Activated T-cell treated with anti-CD3 and anti-CD28 coated beads, Interleukin-2, amount 50 U/mL, for 72 hours (primary cell): Measurements from ENCODE around the gene CYTH1. TPM values are rescaled to one million over a fixed set of nuclear protein-coding genes. Genes with fewer than 3 reads are reported as not detected.

Experiments used
- ATAC-seq, 2 donors: fragments of 150-1000 bp; cut with Tn5 transposase; replicated peaks in 1 of 2; 2 replicates each; pipeline ENCODE4 v1.10.0; 2021; ENCODE audit warnings: moderate library complexity in 2 of 2, mild to moderate bottlenecking in 1 of 2
- DNase-seq, 2 donors: peaks; one replicate each; pipeline ENCODE4 v3.0.0; 2021 to 2022; ENCODE audit warnings: mixed read lengths in 1 of 2
- H3K27ac Mint-ChIP-seq: one replicate; pipeline ENCODE4 v1.8.0; 2022; ENCODE audit warnings: mild to moderate bottlenecking, moderate library complexity, mixed read lengths
- H3K27me3 Mint-ChIP-seq: one replicate; pipeline ENCODE4 v1.8.0; 2022; ENCODE audit warnings: low read depth, mixed read lengths
- H3K36me3 Mint-ChIP-seq, 2 donors: one replicate each; pipeline ENCODE4 v1.8.0; 2022; ENCODE audit warnings: mixed read lengths in 2 of 2, mild to moderate bottlenecking in 1 of 2; ENCODE audit not compliant: insufficient read depth in 2 of 2
- H3K4me1 Mint-ChIP-seq: one replicate; pipeline ENCODE4 v1.8.0; 2022; ENCODE audit warnings: low read depth, mixed read lengths
- H3K4me3 Mint-ChIP-seq, 2 donors: one replicate each; pipeline ENCODE4 v1.8.0; 2022; ENCODE audit warnings: mild to moderate bottlenecking in 2 of 2, mixed read lengths in 2 of 2, moderate library complexity in 2 of 2
- H3K9me3 Mint-ChIP-seq, 2 donors: one replicate each; pipeline ENCODE4 v1.8.0; 2022; ENCODE audit warnings: mixed read lengths in 2 of 2
- total RNA-seq, 2 donors: library from RNA; stranded (reverse); gene quantifications; one replicate each; pipeline ENCODE4 v1.2.3, GENCODE V29; 2022

The CYTH1 gene
- total RNA-seq, 2 donors from 2014 or later: 163 to 204 TPM

DNA sequence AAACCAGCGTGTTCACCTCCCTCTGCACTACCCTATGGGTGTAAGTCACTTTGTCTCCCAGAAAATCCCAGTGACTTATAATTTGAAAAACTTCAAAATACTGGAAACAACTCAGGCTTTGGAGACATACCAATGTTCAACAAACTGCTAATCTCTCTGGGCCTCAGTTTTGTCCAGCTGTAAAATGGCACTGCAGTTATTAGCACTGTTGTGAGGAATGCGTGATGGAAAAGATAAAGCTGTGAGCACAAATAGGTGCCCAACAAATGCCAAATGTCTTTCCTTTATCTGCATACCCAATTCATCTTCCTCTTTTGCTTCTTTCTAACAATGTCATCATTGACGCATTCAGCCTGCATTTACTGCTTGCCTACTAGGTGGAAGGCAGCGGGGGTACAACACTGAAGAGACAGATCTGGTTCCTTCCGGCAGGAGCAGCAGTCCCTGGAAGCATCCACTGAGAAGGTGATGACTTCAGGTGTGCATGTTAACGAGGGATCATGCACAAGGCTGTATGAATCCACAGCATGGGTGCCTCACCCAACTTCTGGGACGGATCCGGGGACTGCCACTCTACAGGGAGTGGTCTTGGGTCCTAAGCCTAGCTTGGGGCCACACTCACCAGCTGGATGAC lies 63.4 kb downstream of the CYTH1 start:
- peak overlapping the region; percentile 95 for H3K27ac Mint-ChIP-seq
- H3K27me3 Mint-ChIP-seq: no peaks in the 10 kb centered on the region
- no peaks in the 10 kb centered on the region for H3K36me3 Mint-ChIP-seq
- peak overlapping the region; percentile 59 to 70 for H3K4me3 Mint-ChIP-seq
- ATAC-seq: no peak
- H3K9me3 Mint-ChIP-seq: no peaks in the 10 kb centered on the region
- H3K4me1 Mint-ChIP-seq: peaks cover 98% of the 10 kb centered on the region
- no peak for DNase-seq

DNA sequence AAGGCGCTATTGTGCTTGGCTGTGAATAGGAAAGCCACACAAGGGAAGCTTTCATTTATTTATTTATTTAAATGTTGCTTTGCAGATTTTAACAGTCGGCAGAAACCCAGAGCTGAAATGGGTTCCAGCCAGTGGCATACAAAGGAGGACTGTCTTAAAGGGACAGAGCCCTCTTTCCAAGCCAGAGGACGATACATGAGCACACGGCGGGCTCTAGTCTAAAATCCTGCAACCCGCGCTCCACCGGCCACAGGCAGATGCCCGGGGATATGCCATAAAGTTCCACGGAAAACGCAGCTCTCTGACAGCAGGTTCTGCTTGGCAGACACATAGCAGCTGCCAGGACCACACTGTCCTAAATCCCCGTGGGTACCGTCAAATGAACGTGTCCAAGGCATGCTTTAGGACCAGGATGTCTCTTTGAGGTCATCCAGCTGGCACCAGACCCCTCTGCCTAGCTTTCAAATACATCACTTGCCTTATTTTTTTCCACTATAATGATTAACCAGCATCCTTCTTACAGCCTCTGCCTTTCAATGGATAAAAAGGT lies 64.6 kb downstream of the CYTH1 start:
- no peaks in the 10 kb centered on the region for H3K9me3 Mint-ChIP-seq
- DNase-seq: no peak
- peak overlapping the region; percentile 95 for H3K27ac Mint-ChIP-seq
- H3K4me1 Mint-ChIP-seq: peaks cover 96% of the 10 kb centered on the region
- H3K4me3 Mint-ChIP-seq: peak overlapping the region; percentile 59 to 70
- H3K27me3 Mint-ChIP-seq: no peaks in the 10 kb centered on the region
- ATAC-seq: no peak
- H3K36me3 Mint-ChIP-seq: no peaks in the 10 kb centered on the region

DNA sequence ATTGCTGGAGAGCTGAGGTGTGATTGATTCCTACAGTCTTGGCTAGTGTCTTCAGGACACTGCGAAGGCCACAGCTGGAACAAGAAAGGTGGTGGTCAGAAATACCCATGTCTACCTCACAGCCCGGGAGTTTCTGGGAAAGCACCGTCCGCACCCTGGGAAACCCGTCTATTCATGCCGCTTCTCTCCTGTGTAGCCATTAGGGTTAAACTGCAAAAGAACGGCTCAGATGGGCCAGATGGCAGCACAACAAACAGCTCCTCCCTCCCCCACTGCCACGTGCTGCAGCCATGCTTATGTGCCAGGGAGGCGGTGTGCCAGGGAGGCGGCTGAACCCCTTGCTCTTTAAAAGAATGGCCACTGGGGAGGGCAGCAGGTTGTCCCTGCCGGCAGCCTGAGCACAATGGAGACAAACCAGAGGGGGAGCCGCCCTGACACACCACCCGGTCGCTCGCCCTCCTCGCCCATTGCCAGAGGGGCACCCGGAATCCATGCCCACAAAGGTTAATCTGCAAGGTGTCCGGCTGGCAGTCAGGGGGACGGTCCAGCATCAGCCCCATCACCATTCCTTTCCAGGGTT lies 65.2 kb downstream of the CYTH1 start:
- Mint-ChIP-seq H3K4me3 (peak overlapping the region; percentile 59 to 70), H3K27ac (peak overlapping the region; percentile 59), H3K9me3 (no peaks in the 10 kb centered on the region), H3K36me3 (no peaks in the 10 kb centered on the region), H3K27me3 (no peaks in the 10 kb centered on the region), H3K4me1 (peaks cover 95% of the 10 kb centered on the region)
- ATAC-seq (no peak), DNase-seq (no peak)

DNA sequence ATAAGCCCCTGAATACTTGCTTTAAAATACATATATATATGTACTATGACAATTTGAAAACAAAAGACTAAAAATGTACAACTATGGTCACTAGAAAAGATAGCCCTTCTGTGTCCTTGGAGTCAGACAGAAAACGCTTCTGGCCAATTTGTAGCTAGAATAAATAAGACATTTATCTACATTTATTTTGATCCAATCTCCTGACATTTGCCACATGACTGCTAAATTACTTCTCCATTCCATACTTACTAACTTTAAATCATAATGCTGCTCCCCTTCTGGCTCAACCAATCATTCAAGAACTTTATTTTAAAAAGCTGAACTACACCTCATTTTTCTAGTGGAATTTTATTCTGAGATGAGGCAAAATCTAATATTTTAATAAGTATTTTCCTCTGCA lies 65.8 kb downstream of the CYTH1 start:
- ATAC-seq: no peak
- Mint-ChIP-seq H3K36me3 (no peaks in the 10 kb centered on the region), H3K27me3 (no peaks in the 10 kb centered on the region), H3K9me3 (no peaks in the 10 kb centered on the region), H3K4me1 (peaks cover 95% of the 10 kb centered on the region), H3K27ac (peak overlapping the region; percentile 59), H3K4me3 (peak overlapping the region; percentile 70 to 75)
- DNase-seq: no peak

DNA sequence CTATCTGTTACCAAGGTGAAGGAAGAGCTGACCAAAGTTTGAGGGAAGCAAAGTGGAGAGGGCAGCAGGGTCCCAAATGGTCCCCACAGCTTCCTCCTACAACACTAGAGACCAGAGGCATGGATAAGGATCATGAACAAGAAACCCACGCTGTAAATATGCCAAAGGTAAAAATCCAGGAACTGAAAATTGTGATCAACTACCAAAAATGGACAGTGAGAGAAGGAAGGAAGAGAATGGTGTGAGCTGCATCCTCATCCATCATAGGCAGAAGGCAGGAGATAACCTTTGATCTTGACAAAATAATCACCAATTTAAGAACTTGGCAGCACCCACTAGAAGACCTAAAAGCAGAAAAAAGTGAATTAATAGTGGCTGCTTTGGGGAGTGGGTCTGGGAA lies 66.2 kb downstream of the CYTH1 start:
- H3K4me3 Mint-ChIP-seq: peak overlapping the region; percentile 75

DNA sequence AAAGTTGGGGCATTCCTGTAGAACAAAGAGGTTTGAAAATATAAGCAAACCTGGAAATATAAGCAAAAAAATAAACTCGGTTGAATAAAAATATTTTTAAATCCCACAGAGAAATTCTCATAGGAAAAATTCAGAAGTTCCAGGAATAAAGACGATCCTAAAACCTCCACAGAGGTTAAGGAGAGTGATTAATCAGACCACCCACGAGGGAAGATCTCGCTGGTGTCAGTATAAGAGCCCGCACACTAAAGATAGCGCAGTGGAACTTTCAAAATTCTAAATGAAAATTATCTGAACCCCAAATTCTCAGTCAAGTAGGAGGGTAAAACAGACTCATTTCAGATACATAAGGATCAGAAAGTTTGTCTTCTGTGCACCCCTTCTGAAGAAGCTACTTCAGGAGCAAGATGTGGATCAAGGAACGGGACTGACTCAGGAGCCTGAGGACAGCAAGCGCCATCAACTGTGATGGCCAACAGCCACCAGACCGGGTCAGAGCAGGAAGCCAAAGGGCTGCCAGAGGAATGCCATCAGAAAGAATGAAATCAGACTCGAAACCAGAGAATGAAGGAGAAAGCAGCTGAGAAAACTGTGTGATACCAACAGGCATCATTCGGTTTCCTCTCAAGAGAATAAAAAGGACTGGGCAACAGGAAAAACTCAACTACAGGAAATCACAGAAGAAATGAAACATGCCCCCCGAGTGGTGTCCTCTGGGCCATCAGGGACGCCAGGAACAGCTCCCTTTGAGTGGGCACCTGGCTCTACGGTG lies 66.9 kb downstream of the CYTH1 start:
- DNase-seq: no peak
- H3K36me3 Mint-ChIP-seq: no peaks in the 10 kb centered on the region
- H3K9me3 Mint-ChIP-seq: no peaks in the 10 kb centered on the region
- H3K4me3 Mint-ChIP-seq: peak overlapping the region; percentile 75
- no peaks in the 10 kb centered on the region for H3K27me3 Mint-ChIP-seq
- H3K4me1 Mint-ChIP-seq: peaks cover 94% of the 10 kb centered on the region
- ATAC-seq: no peak
- peak overlapping the region; percentile 59 for H3K27ac Mint-ChIP-seq

More for the DNA sequence above, 66.2 kb downstream of the CYTH1 start:
- H3K4me1 Mint-ChIP-seq: peaks cover 92% of the 10 kb centered on the region
- DNase-seq: no peak
- H3K27ac Mint-ChIP-seq: peak overlapping the region; percentile 59
- no peaks in the 10 kb centered on the region for H3K36me3 Mint-ChIP-seq
- H3K9me3 Mint-ChIP-seq: no peaks in the 10 kb centered on the region
- H3K27me3 Mint-ChIP-seq: no peaks in the 10 kb centered on the region
- ATAC-seq: no peak

DNA sequence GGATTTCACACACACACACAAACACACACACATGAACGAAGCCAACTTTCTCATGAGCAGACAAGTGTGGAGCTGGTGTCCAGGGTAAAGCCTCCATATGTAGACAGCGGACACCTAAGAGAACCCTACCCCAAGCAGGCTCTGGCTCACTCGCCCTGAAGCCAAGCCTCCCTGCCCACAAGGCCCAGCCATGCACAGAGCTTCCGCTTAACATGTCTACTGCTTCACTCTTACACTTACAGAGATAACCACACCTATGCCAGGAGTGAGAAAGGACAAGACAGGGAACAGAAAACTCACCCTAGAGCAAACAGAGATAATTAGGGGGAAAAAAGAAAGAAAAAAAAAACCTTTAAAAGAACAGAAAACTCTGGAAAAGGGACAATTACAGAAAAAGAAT lies 67.5 kb downstream of the CYTH1 start:
- peaks cover 94% of the 10 kb centered on the region for H3K4me1 Mint-ChIP-seq
- no peaks in the 10 kb centered on the region for H3K9me3 Mint-ChIP-seq
- peak in 1 of 2 donors; percentile 25 for ATAC-seq
- no peaks in the 10 kb centered on the region for H3K27me3 Mint-ChIP-seq
- H3K4me3 Mint-ChIP-seq: peak overlapping the region; percentile 75
- peak overlapping the region; percentile 59 for H3K27ac Mint-ChIP-seq
- no peaks in the 10 kb centered on the region for H3K36me3 Mint-ChIP-seq
- no peak for DNase-seq

DNA sequence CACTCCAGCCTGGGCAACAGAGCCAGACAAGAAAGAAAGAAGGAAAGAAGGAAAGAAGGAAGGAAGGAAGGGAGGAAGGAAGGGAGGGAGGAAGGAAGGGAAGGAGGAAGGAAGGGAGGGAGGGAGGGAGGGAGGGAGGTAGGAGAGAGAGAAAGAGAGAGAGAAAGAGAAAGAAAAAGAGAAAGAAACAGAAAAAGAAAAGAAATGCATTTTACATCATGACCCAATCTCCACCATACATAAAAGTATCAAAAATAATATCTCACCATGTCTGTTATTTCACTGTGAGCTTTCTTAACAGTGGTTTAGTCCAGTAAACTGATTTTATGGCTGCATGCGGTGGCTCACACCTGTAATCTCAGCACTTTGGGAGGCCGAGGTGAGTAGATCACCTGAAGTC lies 70.0 kb downstream of the CYTH1 start:
- no peak overlapping the region for H3K4me3 Mint-ChIP-seq
- H3K9me3 Mint-ChIP-seq: no peaks in the 10 kb centered on the region
- peaks cover 4 to 6% of the 10 kb centered on the region in 2 donors for H3K36me3 Mint-ChIP-seq
- ATAC-seq (no peak), DNase-seq (no peak)
- H3K27ac Mint-ChIP-seq: peak overlapping the region; percentile 51
- peaks cover 91% of the 10 kb centered on the region for H3K4me1 Mint-ChIP-seq
- H3K27me3 Mint-ChIP-seq: no peaks in the 10 kb centered on the region

DNA sequence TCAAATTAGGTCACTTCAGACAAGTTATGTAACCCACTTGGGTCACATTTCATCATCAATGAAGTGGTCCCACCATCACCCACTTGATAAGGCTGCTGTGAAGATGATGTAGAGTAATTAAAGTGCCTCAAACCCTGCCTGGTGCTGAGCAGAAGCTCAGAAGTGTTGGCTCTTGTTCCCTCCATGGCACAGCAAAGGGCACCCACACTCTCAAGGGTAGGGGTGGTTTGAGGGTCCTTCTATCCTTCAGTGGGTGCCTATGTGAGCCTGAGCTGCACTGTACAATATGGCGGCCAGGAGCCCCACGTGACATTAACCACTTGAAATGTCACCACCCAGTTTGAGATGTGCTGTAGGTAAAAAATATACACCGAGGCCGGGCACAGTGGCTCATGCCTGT lies 71.5 kb downstream of the CYTH1 start:
- H3K36me3 Mint-ChIP-seq: peaks cover 4 to 8% of the 10 kb centered on the region in 2 donors
- peak overlapping the region; percentile 39 to 58 for H3K4me3 Mint-ChIP-seq
- no peaks in the 10 kb centered on the region for H3K9me3 Mint-ChIP-seq
- no peaks in the 10 kb centered on the region for H3K27me3 Mint-ChIP-seq
- DNase-seq (no peak), ATAC-seq (no peak)
- H3K4me1 Mint-ChIP-seq: peaks cover 82% of the 10 kb centered on the region
- peak overlapping the region; percentile 55 for H3K27ac Mint-ChIP-seq

DNA sequence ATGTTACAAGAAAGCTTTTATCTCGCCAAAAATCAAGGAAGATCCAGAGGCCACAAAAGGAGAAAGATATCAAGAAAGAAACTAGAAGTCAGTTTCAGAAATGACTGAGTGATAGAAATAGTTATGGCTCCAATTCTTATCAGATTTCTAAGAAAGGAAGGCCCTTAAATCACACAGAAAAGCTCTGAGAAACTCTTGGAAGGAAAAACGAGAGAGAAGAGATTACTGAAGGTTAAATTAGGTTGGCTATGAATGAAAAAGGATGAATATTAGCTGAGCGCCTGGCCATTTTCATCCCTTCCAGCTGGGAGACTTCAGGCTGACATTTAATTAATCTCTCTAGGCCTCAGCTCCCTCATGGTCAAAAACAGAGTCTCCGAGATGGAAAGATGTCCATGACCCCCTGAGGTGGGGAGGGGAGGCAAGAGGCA lies 72.3 kb downstream of the CYTH1 start:
- H3K4me1 Mint-ChIP-seq: peaks cover 82% of the 10 kb centered on the region
- H3K27me3 Mint-ChIP-seq: no peaks in the 10 kb centered on the region
- peak overlapping the region; percentile 39 to 58 for H3K4me3 Mint-ChIP-seq
- peak; percentile 24 to 37 for ATAC-seq
- peak overlapping the region; percentile 55 for H3K27ac Mint-ChIP-seq
- no peaks in the 10 kb centered on the region for H3K9me3 Mint-ChIP-seq
- H3K36me3 Mint-ChIP-seq: peaks cover 4 to 11% of the 10 kb centered on the region in 2 donors
- DNase-seq: no peak

DNA sequence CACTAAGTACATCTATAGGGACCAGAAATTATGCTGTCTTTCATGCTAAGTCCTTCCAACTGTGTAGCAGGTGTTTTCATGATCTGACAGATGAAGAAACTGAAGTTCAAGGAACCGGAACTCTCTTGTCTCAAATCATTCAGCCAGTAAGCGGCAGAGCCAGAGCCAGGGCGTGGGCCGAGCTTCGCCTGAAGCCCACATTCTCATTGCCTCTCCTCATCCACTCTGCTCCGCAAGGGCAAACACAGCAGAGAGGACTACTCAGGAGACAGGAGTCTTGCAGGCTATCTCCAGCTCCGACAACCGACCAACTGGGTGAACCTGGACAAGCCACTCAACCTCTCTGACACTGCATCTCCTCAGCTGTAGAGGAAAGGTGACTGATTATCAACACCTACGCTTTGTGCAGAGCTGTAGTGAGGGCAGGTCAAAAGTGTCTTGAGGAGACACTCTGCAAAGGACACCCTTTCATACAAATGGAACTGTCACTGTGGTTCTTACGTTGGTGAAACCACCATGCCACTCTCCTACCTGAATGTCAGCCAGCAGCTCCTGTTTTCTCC lies 72.9 kb downstream of the CYTH1 start:
- Mint-ChIP-seq H3K36me3 (peaks cover 4 to 11% of the 10 kb centered on the region in 2 donors), H3K4me3 (peak overlapping the region; percentile 39 to 58), H3K27ac (peak overlapping the region; percentile 93), H3K27me3 (no peaks in the 10 kb centered on the region), H3K4me1 (peaks cover 80% of the 10 kb centered on the region), H3K9me3 (no peaks in the 10 kb centered on the region)
- ATAC-seq (peak; percentile 66 to 67), DNase-seq (peak; percentile 16 to 39)

DNA sequence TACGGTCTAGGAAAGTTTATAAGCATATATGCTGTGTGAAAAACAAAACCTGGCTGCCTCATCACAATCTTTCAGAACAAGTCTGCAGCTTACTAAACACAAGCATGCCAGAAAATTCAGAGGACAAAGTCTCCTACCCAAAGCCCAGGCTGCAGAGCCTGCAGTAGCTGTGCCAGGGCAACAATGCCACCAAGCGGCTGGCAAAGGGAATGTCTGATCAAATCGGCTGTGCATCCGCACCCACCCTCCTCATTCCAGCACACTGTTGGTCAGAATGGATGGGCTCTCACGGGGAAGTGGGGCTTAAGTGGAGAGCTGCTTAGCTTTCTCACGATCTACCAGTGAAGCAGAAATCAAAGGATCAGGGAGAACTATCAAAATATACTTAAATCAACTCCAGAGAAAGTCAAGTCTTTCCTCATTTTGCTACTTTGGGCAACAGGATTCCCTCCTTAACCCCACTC lies 73.5 kb downstream of the CYTH1 start:
- H3K4me1 Mint-ChIP-seq: peaks cover 73% of the 10 kb centered on the region
- peak; percentile 57 to 63 for DNase-seq

More for the DNA sequence above, 73.5 kb downstream of the CYTH1 start:
- Mint-ChIP-seq H3K27me3 (no peaks in the 10 kb centered on the region), H3K36me3 (peaks cover 4 to 12% of the 10 kb centered on the region in 2 donors), H3K4me3 (peak overlapping the region; percentile 39 to 58), H3K27ac (peak overlapping the region; percentile 93), H3K9me3 (no peaks in the 10 kb centered on the region)
- peak; percentile 69 to 77 for ATAC-seq
